Measurements from ENCODE around the gene KATNAL1. TPM values are rescaled to one million over a fixed set of nuclear protein-coding genes. Genes with fewer than 3 reads are reported as not detected.

The KATNAL1 gene
- total RNA-seq, 1 experiment from 2014 or later: 14.2 TPM

DNA sequence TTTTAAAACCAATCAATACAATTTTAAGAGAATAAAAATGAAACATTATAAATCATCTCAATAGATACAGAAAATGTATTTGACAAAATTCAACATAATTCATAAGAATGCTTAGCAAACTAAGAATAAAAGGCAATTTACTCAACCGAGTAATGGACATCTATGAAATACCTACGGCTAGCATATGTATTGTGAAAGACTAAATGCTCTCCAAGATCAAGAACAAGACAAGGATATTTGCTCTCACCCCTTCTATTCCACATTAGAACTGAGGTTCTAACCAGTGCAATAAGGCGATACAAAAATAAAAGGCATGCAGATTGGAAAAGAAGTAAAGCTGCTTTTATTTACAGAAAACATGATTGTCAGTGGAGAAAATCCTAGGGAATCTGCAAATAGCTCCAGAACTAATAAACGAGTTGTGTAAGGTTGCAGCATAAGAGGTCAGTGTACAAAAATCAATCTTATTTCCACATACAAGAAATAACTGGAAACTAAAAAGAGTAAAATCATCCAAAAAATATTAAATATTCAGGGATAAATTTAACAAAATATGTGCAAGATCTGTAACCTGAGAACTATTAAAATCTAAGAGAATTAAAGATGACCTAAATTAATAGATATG, 16.4 kb downstream of the KATNAL1 start:
- Mint-ChIP-seq H3K36me3 (peaks cover 14% of the 10 kb centered on the region), H3K4me3 (no peak overlapping the region), H3K27ac (no peak overlapping the region), H3K27me3 (ENCODE audit: low read depth) (peaks cover 7% of the 10 kb centered on the region), H3K9me3 (peaks cover 14% of the 10 kb centered on the region), H3K4me1 (peaks cover 44% of the 10 kb centered on the region)
- ATAC-seq: no peak
- POLR2A ChIA-PET: no interaction called here
- DNase-seq (ENCODE audit: low spot score): no peak
- no peak for TF ChIP-seq RORB (CRISPR knock-in tag; IDR thresholded peaks at IDR 0.05)
- no peak for TF ChIP-seq ZNF671 (CRISPR knock-in tag; IDR thresholded peaks at IDR 0.05)
- no peak for TF ChIP-seq IRF2 (CRISPR knock-in tag; IDR thresholded peaks at IDR 0.05; ENCODE audit: borderline replicate concordance, low read depth)
- TF ChIP-seq, protein P1, sequence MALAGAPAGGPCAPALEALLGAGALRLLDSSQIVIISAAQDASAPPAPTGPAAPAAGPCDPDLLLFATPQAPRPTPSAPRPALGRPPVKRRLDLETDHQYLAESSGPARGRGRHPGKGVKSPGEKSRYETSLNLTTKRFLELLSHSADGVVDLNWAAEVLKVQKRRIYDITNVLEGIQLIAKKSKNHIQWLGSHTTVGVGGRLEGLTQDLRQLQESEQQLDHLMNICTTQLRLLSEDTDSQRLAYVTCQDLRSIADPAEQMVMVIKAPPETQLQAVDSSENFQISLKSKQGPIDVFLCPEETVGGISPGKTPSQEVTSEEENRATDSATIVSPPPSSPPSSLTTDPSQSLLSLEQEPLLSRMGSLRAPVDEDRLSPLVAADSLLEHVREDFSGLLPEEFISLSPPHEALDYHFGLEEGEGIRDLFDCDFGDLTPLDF (CRISPR knock-in tag; IDR thresholded peaks at IDR 0.05): no peak
- TF ChIP-seq CBFB (CRISPR knock-in tag; IDR thresholded peaks at IDR 0.05; ENCODE audit: low read depth): no peak
- TF ChIP-seq, protein P2, sequence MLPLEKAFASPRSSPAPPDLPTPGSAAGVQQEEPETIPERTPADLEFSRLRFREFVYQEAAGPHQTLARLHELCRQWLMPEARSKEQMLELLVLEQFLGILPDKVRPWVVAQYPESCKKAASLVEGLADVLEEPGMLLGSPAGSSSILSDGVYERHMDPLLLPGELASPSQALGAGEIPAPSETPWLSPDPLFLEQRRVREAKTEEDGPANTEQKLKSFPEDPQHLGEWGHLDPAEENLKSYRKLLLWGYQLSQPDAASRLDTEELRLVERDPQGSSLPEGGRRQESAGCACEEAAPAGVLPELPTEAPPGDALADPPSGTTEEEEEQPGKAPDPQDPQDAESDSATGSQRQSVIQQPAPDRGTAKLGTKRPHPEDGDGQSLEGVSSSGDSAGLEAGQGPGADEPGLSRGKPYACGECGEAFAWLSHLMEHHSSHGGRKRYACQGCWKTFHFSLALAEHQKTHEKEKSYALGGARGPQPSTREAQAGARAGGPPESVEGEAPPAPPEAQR (CRISPR knock-in tag; IDR thresholded peaks at IDR 0.05): no peak
- no peak for TF ChIP-seq OVOL2 (CRISPR knock-in tag; IDR thresholded peaks at IDR 0.05; ENCODE audit: borderline replicate concordance)
- TF ChIP-seq, protein P3, sequence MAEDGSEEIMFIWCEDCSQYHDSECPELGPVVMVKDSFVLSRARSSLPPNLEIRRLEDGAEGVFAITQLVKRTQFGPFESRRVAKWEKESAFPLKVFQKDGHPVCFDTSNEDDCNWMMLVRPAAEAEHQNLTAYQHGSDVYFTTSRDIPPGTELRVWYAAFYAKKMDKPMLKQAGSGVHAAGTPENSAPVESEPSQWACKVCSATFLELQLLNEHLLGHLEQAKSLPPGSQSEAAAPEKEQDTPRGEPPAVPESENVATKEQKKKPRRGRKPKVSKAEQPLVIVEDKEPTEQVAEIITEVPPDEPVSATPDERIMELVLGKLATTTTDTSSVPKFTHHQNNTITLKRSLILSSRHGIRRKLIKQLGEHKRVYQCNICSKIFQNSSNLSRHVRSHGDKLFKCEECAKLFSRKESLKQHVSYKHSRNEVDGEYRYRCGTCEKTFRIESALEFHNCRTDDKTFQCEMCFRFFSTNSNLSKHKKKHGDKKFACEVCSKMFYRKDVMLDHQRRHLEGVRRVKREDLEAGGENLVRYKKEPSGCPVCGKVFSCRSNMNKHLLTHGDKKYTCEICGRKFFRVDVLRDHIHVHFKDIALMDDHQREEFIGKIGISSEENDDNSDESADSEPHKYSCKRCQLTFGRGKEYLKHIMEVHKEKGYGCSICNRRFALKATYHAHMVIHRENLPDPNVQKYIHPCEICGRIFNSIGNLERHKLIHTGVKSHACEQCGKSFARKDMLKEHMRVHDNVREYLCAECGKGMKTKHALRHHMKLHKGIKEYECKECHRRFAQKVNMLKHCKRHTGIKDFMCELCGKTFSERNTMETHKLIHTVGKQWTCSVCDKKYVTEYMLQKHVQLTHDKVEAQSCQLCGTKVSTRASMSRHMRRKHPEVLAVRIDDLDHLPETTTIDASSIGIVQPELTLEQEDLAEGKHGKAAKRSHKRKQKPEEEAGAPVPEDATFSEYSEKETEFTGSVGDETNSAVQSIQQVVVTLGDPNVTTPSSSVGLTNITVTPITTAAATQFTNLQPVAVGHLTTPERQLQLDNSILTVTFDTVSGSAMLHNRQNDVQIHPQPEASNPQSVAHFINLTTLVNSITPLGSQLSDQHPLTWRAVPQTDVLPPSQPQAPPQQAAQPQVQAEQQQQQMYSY (CRISPR knock-in tag; IDR thresholded peaks at IDR 0.05): no peak
- TF ChIP-seq NR3C1 (CRISPR knock-in tag; conservative IDR thresholded peaks at IDR 0.05; ENCODE audit: low read depth): no peak
- no peak for TF ChIP-seq ZNF317 (CRISPR knock-in tag; IDR thresholded peaks at IDR 0.05; ENCODE audit: borderline replicate concordance, low read depth)
- TF ChIP-seq, protein P4, sequence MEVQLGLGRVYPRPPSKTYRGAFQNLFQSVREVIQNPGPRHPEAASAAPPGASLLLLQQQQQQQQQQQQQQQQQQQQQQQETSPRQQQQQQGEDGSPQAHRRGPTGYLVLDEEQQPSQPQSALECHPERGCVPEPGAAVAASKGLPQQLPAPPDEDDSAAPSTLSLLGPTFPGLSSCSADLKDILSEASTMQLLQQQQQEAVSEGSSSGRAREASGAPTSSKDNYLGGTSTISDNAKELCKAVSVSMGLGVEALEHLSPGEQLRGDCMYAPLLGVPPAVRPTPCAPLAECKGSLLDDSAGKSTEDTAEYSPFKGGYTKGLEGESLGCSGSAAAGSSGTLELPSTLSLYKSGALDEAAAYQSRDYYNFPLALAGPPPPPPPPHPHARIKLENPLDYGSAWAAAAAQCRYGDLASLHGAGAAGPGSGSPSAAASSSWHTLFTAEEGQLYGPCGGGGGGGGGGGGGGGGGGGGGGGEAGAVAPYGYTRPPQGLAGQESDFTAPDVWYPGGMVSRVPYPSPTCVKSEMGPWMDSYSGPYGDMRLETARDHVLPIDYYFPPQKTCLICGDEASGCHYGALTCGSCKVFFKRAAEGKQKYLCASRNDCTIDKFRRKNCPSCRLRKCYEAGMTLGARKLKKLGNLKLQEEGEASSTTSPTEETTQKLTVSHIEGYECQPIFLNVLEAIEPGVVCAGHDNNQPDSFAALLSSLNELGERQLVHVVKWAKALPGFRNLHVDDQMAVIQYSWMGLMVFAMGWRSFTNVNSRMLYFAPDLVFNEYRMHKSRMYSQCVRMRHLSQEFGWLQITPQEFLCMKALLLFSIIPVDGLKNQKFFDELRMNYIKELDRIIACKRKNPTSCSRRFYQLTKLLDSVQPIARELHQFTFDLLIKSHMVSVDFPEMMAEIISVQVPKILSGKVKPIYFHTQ (CRISPR knock-in tag; IDR thresholded peaks at IDR 0.05): no peak
- TF ChIP-seq, protein P5, sequence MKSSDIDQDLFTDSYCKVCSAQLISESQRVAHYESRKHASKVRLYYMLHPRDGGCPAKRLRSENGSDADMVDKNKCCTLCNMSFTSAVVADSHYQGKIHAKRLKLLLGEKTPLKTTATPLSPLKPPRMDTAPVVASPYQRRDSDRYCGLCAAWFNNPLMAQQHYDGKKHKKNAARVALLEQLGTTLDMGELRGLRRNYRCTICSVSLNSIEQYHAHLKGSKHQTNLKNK (CRISPR knock-in tag; IDR thresholded peaks at IDR 0.05): no peak
- TF ChIP-seq KAT7 (CRISPR knock-in tag; IDR thresholded peaks at IDR 0.05; ENCODE audit: borderline replicate concordance): no peak
- TF ChIP-seq ZNF121 (CRISPR knock-in tag; IDR thresholded peaks at IDR 0.05): no peak
- TF ChIP-seq GABPB1 (CRISPR knock-in tag; IDR thresholded peaks at IDR 0.05): no peak
- TF ChIP-seq, protein P6, sequence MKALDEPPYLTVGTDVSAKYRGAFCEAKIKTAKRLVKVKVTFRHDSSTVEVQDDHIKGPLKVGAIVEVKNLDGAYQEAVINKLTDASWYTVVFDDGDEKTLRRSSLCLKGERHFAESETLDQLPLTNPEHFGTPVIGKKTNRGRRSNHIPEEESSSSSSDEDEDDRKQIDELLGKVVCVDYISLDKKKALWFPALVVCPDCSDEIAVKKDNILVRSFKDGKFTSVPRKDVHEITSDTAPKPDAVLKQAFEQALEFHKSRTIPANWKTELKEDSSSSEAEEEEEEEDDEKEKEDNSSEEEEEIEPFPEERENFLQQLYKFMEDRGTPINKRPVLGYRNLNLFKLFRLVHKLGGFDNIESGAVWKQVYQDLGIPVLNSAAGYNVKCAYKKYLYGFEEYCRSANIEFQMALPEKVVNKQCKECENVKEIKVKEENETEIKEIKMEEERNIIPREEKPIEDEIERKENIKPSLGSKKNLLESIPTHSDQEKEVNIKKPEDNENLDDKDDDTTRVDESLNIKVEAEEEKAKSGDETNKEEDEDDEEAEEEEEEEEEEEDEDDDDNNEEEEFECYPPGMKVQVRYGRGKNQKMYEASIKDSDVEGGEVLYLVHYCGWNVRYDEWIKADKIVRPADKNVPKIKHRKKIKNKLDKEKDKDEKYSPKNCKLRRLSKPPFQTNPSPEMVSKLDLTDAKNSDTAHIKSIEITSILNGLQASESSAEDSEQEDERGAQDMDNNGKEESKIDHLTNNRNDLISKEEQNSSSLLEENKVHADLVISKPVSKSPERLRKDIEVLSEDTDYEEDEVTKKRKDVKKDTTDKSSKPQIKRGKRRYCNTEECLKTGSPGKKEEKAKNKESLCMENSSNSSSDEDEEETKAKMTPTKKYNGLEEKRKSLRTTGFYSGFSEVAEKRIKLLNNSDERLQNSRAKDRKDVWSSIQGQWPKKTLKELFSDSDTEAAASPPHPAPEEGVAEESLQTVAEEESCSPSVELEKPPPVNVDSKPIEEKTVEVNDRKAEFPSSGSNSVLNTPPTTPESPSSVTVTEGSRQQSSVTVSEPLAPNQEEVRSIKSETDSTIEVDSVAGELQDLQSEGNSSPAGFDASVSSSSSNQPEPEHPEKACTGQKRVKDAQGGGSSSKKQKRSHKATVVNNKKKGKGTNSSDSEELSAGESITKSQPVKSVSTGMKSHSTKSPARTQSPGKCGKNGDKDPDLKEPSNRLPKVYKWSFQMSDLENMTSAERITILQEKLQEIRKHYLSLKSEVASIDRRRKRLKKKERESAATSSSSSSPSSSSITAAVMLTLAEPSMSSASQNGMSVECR (CRISPR knock-in tag; IDR thresholded peaks at IDR 0.05; ENCODE audit: borderline replicate concordance): no peak
- TF ChIP-seq GTF2I (CRISPR knock-in tag; conservative IDR thresholded peaks at IDR 0.05): no peak
- CTCF ChIA-PET: interaction anchor here (2.5 kb wide), 1 partner anchor 158 kb away, joined by 9 read pairs; no protein-coding TSS in a partner anchor

All from WTC11 (cell line).